Measurements from ENCODE around the gene SUCLA2.

The SUCLA2 gene

DNA sequence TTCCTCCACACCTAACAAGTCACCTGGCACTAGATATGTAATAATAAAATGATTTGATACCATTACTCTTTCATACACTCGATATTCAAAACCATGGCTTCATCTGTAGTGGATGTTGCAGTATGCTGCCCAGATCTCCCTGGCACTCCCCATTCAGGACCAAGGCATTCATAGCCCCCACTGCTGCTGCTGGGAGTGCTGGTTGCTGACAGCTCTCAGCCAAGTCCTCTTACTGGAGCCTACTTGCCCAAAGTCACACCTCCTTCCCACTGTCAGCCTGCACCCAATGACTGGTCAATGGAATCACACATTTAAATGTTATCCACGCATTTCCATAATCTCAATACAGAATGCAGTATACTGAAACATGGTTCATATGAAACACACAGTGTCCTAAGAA is 3.7 kb downstream of the SUCLA2 start:
- H3K36me3 ChIP-seq (ENCODE audit: control insufficient read depth in 2 of 2, insufficient read depth in 2 of 2, low read length in 2 of 2) = peaks cover 4% of the 10 kb centered on the region in 2 donors
- no peak overlapping the region for H3K27ac ChIP-seq (ENCODE audit: low read length)
- H3K4me3 ChIP-seq (ENCODE audit: low read length in 2 of 2) = no peak overlapping the region
- no peaks in the 10 kb centered on the region for H3K27me3 ChIP-seq (ENCODE audit: control insufficient read depth in 1 of 2, insufficient read depth in 2 of 2, low read length in 2 of 2)
- H3K9ac ChIP-seq (ENCODE audit: low read length in 2 of 2) = no peak overlapping the region
- no peaks in the 10 kb centered on the region for H3K9me3 ChIP-seq (ENCODE audit: control insufficient read depth in 2 of 2, low read length in 2 of 2)
- H3K4me1 ChIP-seq (ENCODE audit: control insufficient read depth, insufficient read depth, low read length) = peaks cover 12% of the 10 kb centered on the region

DNA sequence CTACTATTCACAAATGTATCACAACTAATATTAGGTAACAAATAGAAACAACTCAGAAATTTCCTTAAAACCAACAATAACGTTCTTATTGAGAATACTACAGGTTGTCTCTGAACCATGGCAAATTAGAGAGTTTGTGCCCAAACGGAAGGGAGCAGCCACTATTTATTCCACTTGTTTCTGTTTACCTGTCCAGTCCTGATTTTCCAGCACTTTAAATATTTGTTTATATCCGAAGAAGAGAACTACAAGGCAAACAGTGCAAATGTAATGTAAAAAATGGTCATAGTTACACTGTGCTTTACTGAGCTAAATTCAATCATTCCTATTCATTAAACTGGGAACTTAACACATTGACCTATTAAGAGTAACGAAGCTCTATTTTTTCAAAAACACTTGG is 9.2 kb downstream of the SUCLA2 start:
- Histone ChIP-seq H3K9ac (ENCODE audit: low read length in 2 of 2) (no peak overlapping the region), H3K27ac (ENCODE audit: low read length) (no peak overlapping the region), H3K4me1 (ENCODE audit: control insufficient read depth, insufficient read depth, low read length) (no peaks in the 10 kb centered on the region), H3K36me3 (ENCODE audit: control insufficient read depth in 2 of 2, insufficient read depth in 2 of 2, low read length in 2 of 2) (peaks cover 10 to 11% of the 10 kb centered on the region in 2 donors), H3K4me3 (ENCODE audit: low read length in 2 of 2) (no peak overlapping the region), H3K27me3 (ENCODE audit: control insufficient read depth in 1 of 2, insufficient read depth in 2 of 2, low read length in 2 of 2) (no peaks in the 10 kb centered on the region), H3K9me3 (ENCODE audit: control insufficient read depth in 2 of 2, low read length in 2 of 2) (no peaks in the 10 kb centered on the region)

DNA sequence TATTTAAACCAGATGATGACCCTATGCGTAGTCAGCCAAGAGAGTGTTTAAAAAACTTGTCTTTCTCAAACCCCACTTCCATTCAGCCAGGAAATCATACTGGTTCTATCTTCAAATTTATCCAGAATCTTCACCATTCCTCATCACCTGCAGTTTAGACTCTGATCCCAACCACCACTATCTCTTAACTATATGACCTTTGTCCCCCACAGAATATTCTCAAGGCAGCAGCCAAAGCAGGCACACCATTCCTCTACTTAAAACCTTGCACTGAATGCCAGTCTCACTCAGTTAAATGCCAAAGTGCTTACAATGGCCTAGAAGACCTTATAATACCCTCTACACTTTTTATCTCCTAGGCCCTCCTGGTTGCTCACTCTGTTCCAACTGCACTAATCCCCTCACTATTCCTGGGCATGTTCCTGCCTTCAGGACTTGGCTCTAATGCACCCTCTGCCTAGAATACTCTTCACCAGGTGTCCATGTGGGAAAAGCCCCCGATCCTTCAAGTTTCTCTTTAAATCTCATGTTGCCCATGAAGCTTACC is 10.1 kb downstream of the SUCLA2 start:
- Histone ChIP-seq H3K9ac (ENCODE audit: low read length in 2 of 2) (no peak overlapping the region), H3K36me3 (ENCODE audit: control insufficient read depth in 2 of 2, insufficient read depth in 2 of 2, low read length in 2 of 2) (peaks cover 10 to 13% of the 10 kb centered on the region in 2 donors), H3K27me3 (ENCODE audit: control insufficient read depth in 1 of 2, insufficient read depth in 2 of 2, low read length in 2 of 2) (no peaks in the 10 kb centered on the region), H3K9me3 (ENCODE audit: control insufficient read depth in 2 of 2, low read length in 2 of 2) (no peaks in the 10 kb centered on the region), H3K27ac (ENCODE audit: low read length) (no peak overlapping the region), H3K4me3 (ENCODE audit: low read length in 2 of 2) (no peak overlapping the region), H3K4me1 (ENCODE audit: control insufficient read depth, insufficient read depth, low read length) (no peaks in the 10 kb centered on the region)

DNA sequence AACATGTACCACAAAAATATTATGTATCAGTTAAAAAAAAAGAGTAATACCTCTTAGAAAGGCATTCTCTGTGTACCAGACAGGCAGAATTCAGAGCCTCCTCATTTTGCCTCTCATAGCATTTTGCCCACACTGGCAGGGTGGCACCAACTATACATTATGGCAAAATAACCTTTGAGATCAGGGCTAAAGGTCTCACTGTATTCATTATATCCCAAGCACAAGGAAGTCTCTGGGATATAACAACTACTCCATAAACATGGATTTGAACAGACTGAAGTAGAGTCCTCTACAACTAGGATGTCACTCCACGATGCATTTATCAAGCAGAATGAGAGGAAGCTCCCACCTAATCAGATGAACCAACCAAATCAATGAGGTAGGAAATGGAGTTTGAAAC is 10.6 kb downstream of the SUCLA2 start:
- peaks cover 10 to 14% of the 10 kb centered on the region in 2 donors for H3K36me3 ChIP-seq (ENCODE audit: control insufficient read depth in 2 of 2, insufficient read depth in 2 of 2, low read length in 2 of 2)
- no peak overlapping the region for H3K27ac ChIP-seq (ENCODE audit: low read length)
- H3K4me1 ChIP-seq (ENCODE audit: control insufficient read depth, insufficient read depth, low read length) = no peaks in the 10 kb centered on the region
- no peaks in the 10 kb centered on the region for H3K9me3 ChIP-seq (ENCODE audit: control insufficient read depth in 2 of 2, low read length in 2 of 2)
- no peak overlapping the region for H3K9ac ChIP-seq (ENCODE audit: low read length in 2 of 2)
- H3K27me3 ChIP-seq (ENCODE audit: control insufficient read depth in 1 of 2, insufficient read depth in 2 of 2, low read length in 2 of 2) = no peaks in the 10 kb centered on the region
- no peak overlapping the region for H3K4me3 ChIP-seq (ENCODE audit: low read length in 2 of 2)

DNA sequence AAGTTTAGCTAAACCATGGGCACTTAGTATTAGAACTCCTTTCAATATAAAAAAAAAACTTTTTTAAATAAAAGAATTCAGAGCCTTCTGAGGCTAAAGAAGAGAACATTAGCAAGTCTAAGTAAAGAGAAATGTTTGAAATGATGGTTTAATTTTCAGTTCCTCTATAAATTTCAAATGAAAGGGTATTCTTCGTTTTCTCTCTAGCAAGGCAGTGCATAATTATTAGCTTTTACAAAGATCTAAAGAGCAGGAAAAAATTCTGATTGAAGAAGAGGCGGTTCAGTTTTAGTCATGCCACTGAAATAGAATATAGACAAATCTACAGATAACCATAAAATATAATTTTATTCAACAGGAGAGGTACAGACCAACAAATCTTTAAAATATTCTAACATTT is 18.0 kb downstream of the SUCLA2 start:
- H3K9ac ChIP-seq (ENCODE audit: low read length in 2 of 2) = no peak overlapping the region
- H3K9me3 ChIP-seq (ENCODE audit: control insufficient read depth in 2 of 2, low read length in 2 of 2) = no peaks in the 10 kb centered on the region
- no peak overlapping the region for H3K27ac ChIP-seq (ENCODE audit: low read length)
- peaks cover 9% of the 10 kb centered on the region in 2 donors for H3K36me3 ChIP-seq (ENCODE audit: control insufficient read depth in 2 of 2, insufficient read depth in 2 of 2, low read length in 2 of 2)
- no peak overlapping the region for H3K4me3 ChIP-seq (ENCODE audit: low read length in 2 of 2)
- H3K27me3 ChIP-seq (ENCODE audit: control insufficient read depth in 1 of 2, insufficient read depth in 2 of 2, low read length in 2 of 2) = no peaks in the 10 kb centered on the region
- H3K4me1 ChIP-seq (ENCODE audit: control insufficient read depth, insufficient read depth, low read length) = no peaks in the 10 kb centered on the region

DNA sequence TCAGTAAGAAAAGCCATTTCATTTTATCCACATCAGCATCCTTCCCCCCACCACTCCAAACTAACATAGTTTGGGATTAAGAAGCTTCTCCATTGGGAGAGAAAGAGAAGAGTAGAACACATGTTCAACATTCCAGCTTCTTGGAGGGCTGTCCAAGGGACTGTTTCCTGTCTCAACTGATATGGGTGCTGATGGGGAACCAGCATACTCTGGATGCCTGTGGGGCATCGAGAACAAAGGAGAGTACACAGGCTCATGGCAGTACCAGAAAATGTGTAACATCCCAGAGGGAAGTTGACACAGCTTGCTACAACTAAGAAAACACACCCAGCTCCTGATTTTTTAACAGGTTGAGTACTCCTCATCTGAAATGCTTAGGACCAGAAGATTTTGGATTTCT is 24.7 kb downstream of the SUCLA2 start:
- no peaks in the 10 kb centered on the region for H3K27me3 ChIP-seq (ENCODE audit: control insufficient read depth in 1 of 2, insufficient read depth in 2 of 2, low read length in 2 of 2)
- no peaks in the 10 kb centered on the region for H3K9me3 ChIP-seq (ENCODE audit: control insufficient read depth in 2 of 2, low read length in 2 of 2)
- H3K4me1 ChIP-seq (ENCODE audit: control insufficient read depth, insufficient read depth, low read length) = no peaks in the 10 kb centered on the region
- H3K9ac ChIP-seq (ENCODE audit: low read length in 2 of 2) = no peak overlapping the region
- H3K4me3 ChIP-seq (ENCODE audit: low read length in 2 of 2) = no peak overlapping the region
- H3K36me3 ChIP-seq (ENCODE audit: control insufficient read depth in 2 of 2, insufficient read depth in 2 of 2, low read length in 2 of 2) = peaks cover 3 to 4% of the 10 kb centered on the region in 2 donors
- no peak overlapping the region for H3K27ac ChIP-seq (ENCODE audit: low read length)

DNA sequence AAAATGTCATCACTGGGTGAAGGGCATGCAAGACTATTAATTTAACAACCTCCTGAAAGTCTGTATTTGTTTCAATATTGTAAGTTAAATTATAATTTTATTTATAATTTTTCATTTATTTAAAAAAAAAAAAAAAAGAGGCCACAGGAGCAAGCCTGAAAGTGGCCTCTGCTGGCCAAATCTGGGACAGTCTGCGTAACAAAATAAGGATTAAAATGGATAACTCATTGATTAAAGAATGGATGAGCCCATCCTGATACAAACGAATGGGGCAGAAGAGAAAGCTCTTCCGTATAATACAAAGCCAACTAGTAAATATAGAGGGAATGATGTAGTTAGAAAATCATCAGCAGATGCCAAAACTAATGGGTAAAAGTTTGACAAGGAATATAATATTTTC is 36.2 kb downstream of the SUCLA2 start:
- Histone ChIP-seq H3K27ac (ENCODE audit: low read length) (no peak overlapping the region), H3K27me3 (ENCODE audit: control insufficient read depth in 1 of 2, insufficient read depth in 2 of 2, low read length in 2 of 2) (no peaks in the 10 kb centered on the region), H3K9ac (ENCODE audit: low read length in 2 of 2) (no peak overlapping the region), H3K36me3 (ENCODE audit: control insufficient read depth in 2 of 2, insufficient read depth in 2 of 2, low read length in 2 of 2) (peaks cover 6 to 17% of the 10 kb centered on the region in 2 donors), H3K4me3 (ENCODE audit: low read length in 2 of 2) (no peak overlapping the region), H3K4me1 (ENCODE audit: control insufficient read depth, insufficient read depth, low read length) (no peaks in the 10 kb centered on the region), H3K9me3 (ENCODE audit: control insufficient read depth in 2 of 2, low read length in 2 of 2) (no peaks in the 10 kb centered on the region)

DNA sequence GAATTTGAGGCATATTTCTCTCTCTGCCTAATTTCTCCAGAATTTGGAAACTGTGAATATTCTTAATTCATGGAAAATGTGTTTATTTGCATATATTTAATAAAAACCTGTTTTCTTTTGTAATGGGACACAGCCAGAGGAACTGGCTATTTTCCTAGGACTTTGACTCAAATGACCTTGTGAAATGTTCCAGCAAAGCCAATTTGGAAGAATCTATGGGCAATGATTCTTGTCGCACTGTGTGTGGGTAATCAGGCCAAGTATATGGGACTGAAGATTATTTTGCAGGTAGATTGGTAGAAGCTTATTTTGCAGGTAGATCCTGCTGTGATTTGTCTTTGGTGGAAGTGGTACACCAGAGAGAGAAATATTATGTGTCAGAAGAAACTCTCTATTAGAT is 38.8 kb downstream of the SUCLA2 start:
- Histone ChIP-seq H3K27me3 (ENCODE audit: control insufficient read depth in 1 of 2, insufficient read depth in 2 of 2, low read length in 2 of 2) (no peaks in the 10 kb centered on the region), H3K9ac (ENCODE audit: low read length in 2 of 2) (no peak overlapping the region), H3K9me3 (ENCODE audit: control insufficient read depth in 2 of 2, low read length in 2 of 2) (no peaks in the 10 kb centered on the region), H3K4me3 (ENCODE audit: low read length in 2 of 2) (no peak overlapping the region), H3K27ac (ENCODE audit: low read length) (no peak overlapping the region), H3K36me3 (ENCODE audit: control insufficient read depth in 2 of 2, insufficient read depth in 2 of 2, low read length in 2 of 2) (peaks cover 8 to 27% of the 10 kb centered on the region in 2 donors), H3K4me1 (ENCODE audit: control insufficient read depth, insufficient read depth, low read length) (no peaks in the 10 kb centered on the region)

DNA sequence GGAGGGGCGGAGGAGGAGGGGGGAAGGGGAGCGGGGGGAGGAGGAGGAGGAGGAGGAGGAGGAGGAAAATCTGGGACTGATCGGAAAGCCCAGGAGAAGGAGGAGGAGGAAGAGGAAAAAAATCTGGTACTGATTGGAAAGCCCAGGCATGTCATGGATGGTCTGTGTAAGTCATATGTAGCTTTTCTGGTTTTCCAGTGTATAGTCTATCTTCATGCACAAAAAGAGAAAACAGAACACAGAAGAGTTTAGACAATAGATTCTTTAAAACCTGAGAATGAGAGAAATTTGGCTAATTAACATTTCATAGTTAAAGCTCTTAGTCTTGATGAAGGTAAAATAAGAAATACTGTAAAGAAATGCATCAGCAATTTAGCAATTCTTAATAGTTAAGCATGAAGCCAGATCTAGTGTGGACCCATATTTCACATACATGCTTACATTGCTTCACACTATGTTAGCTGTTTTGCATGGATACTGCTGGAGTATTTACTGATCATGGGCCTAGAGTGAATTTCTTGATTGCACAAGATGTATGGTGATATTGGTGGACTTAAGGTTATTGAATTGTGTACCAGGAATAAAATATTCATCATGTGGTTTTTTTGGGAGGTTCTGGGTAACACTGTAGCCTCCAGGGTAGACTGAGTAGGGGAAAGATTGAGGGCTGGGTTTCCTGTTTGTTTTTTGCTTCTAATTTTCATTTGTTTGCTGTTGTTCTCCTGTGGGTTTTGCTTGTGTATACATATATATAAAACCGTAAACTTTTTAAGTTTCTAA is 41.4 kb downstream of the SUCLA2 start:
- Histone ChIP-seq H3K4me3 (ENCODE audit: low read length in 2 of 2) (no peak overlapping the region), H3K9me3 (ENCODE audit: control insufficient read depth in 2 of 2, low read length in 2 of 2) (no peaks in the 10 kb centered on the region), H3K4me1 (ENCODE audit: control insufficient read depth, insufficient read depth, low read length) (no peaks in the 10 kb centered on the region), H3K9ac (ENCODE audit: low read length in 2 of 2) (no peak overlapping the region), H3K27ac (ENCODE audit: low read length) (no peak overlapping the region), H3K36me3 (ENCODE audit: control insufficient read depth in 2 of 2, insufficient read depth in 2 of 2, low read length in 2 of 2) (peaks cover 14 to 26% of the 10 kb centered on the region in 2 donors), H3K27me3 (ENCODE audit: control insufficient read depth in 1 of 2, insufficient read depth in 2 of 2, low read length in 2 of 2) (no peaks in the 10 kb centered on the region)

DNA sequence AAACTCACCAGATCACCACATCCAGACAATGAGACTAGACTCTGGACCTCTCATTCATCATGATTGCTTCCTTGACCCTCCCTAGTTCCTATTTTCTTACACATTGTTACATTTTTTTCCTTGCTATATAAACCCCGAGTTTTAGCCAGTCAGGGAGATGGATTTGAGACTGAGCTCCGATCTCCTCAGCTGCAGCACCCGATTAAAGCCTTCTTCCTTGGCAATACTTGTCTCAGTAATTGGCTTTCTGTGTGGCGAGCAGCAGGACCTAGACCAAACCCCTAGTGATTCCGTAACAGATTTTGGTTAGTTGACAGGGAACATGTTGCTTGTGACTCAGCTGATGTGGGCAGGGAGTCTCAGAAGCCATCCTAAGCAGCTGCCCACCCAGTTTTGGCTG is 44.0 kb downstream of the SUCLA2 start:
- Histone ChIP-seq H3K4me1 (ENCODE audit: control insufficient read depth, insufficient read depth, low read length) (no peaks in the 10 kb centered on the region), H3K27me3 (ENCODE audit: control insufficient read depth in 1 of 2, insufficient read depth in 2 of 2, low read length in 2 of 2) (no peaks in the 10 kb centered on the region), H3K36me3 (ENCODE audit: control insufficient read depth in 2 of 2, insufficient read depth in 2 of 2, low read length in 2 of 2) (peaks cover 16 to 21% of the 10 kb centered on the region in 2 donors), H3K4me3 (ENCODE audit: low read length in 2 of 2) (no peak overlapping the region), H3K9me3 (ENCODE audit: control insufficient read depth in 2 of 2, low read length in 2 of 2) (no peaks in the 10 kb centered on the region), H3K27ac (ENCODE audit: low read length) (no peak overlapping the region), H3K9ac (ENCODE audit: low read length in 2 of 2) (no peak overlapping the region)

DNA sequence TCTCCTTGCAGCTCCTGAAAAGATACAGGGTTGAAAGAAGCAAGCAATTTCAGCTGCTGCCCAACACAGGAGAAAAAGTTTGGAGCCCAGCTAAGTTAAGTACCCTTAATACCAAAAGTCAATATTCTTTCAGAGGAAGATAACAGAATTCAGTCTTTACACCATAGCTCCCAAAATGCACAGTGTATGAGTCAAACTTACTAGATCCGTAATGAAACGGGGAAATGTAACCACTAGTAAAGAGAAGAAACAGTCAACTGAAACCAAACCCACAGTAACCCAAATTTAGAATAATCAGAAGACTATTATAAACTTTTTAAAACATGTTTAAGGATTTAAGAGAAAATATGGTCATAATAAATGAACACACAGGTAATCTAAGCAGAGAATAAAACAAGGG is 45.2 kb downstream of the SUCLA2 start:
- H3K27ac ChIP-seq (ENCODE audit: low read length) = no peak overlapping the region
- H3K36me3 ChIP-seq (ENCODE audit: control insufficient read depth in 2 of 2, insufficient read depth in 2 of 2, low read length in 2 of 2) = peaks cover 16 to 22% of the 10 kb centered on the region in 2 donors
- H3K9ac ChIP-seq (ENCODE audit: low read length in 2 of 2) = no peak overlapping the region

More for the DNA sequence above, 45.2 kb downstream of the SUCLA2 start:
- Histone ChIP-seq H3K9me3 (ENCODE audit: control insufficient read depth in 2 of 2, low read length in 2 of 2) (no peaks in the 10 kb centered on the region), H3K4me3 (ENCODE audit: low read length in 2 of 2) (no peak overlapping the region), H3K27me3 (ENCODE audit: control insufficient read depth in 1 of 2, insufficient read depth in 2 of 2, low read length in 2 of 2) (no peaks in the 10 kb centered on the region), H3K4me1 (ENCODE audit: control insufficient read depth, insufficient read depth, low read length) (no peaks in the 10 kb centered on the region)
